Measurements from ENCODE around the gene SLC35B1.

Gene SLC35B1

DNA sequence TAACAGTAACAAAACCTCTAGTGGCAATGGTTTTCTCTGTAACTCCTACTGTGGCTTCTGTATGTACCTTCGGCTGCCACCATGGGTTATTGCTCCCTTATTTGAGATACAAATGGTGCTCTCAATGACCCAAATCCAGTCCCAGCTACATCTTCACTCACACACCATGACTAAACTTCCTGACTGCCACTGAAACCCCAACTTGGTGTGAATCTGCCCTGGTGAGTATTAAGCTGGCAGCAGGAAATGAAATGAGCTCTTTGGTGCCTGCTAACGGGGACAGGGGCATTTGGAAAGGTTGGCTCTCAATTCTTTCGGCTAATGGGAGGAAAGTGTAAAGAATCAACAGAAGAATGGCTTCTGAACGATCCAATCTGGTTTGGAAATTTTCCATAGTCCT, 7.5 kb upstream of the SLC35B1 start:
- TF ChIP-seq, protein P1, sequence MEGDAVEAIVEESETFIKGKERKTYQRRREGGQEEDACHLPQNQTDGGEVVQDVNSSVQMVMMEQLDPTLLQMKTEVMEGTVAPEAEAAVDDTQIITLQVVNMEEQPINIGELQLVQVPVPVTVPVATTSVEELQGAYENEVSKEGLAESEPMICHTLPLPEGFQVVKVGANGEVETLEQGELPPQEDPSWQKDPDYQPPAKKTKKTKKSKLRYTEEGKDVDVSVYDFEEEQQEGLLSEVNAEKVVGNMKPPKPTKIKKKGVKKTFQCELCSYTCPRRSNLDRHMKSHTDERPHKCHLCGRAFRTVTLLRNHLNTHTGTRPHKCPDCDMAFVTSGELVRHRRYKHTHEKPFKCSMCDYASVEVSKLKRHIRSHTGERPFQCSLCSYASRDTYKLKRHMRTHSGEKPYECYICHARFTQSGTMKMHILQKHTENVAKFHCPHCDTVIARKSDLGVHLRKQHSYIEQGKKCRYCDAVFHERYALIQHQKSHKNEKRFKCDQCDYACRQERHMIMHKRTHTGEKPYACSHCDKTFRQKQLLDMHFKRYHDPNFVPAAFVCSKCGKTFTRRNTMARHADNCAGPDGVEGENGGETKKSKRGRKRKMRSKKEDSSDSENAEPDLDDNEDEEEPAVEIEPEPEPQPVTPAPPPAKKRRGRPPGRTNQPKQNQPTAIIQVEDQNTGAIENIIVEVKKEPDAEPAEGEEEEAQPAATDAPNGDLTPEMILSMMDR (conservative IDR thresholded peaks at IDR 0.05; ENCODE audit: low read length): no peak
- no peak for DNase-seq (ENCODE audit: low read depth)
- H3K4me3 ChIP-seq (ENCODE audit: low read length): no peak overlapping the region

DNA sequence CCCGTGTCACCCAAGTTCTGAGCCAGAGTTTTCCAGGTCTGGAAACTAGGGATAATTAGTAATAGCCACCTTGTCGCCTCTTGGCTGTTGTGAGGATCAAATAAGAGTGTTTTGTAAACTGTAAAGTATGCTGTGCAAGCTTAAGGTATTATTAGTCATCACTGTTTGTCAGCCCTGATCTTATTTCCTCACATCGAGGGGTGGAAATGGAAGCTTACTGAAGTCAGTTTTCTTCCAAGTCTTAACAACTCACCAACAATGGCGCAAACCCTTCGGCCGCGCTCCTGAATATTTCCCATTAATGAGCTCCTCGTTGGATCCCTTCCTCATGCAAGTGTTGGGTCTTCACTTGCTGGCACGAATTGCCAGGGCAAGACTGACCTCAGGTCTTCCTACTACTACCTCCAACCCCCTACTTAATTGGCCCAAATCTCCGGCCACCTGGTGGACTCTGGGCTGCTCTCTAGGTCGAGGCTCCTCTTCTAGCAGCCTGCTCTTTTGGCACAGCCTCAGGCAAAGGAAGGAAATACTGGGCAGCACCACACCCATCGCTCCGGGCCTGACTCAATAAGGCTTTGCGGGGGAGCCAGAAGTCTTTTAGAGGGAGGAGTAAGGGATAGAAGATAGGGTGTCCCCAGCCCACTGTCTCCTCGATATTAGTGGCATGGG, 885 bp upstream of the SLC35B1 start:
- TF ChIP-seq, protein P1 (conservative IDR thresholded peaks at IDR 0.05; ENCODE audit: low read length): no peak
- DNase-seq (ENCODE audit: low read depth): no peak
- H3K4me3 ChIP-seq (ENCODE audit: low read length): peak overlapping the region; percentile 74

DNA sequence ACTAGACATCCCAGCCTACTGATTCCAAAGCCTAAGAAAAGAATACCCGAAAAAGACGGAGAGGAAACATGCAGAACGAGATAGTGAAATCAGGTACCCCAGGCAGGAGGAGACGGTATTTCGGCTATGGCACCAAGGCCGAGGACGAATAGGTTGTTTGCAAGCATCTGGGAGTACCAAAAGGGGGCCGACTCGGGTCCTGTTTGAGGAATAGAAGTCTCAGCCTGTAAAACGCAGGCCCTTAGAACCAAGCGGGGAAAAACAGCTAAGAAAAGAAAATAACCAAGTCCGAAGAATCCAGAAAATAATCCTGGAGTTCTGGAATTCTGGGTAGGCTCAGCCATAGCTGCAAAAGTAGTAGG, 537 bp downstream of the SLC35B1 start:
- TF ChIP-seq, protein P1 (conservative IDR thresholded peaks at IDR 0.05; ENCODE audit: low read length): no peak
- no peak for DNase-seq (ENCODE audit: low read depth)
- peak overlapping the region; percentile 92 for H3K4me3 ChIP-seq (ENCODE audit: low read length)

DNA sequence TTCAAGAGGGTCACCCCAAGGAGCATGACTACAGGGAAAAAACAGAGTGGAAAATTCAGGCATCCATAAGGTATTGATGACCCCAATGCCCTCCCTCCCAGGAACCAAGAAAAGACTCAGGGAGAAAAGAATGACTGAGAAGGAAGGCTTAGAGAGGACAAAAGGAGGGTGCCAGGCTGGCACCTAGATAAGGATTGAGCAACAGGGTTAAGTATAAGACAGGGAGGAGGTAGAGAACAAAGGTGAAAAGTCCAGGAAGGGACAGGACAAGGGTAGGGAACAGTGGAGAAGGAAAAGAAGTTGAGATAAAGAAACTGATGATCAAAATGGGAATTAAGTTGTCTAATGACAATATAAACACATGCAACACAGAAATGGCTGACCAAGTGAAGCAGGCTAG, 2.5 kb downstream of the SLC35B1 start:
- DNase-seq (ENCODE audit: low read depth): no peak
- TF ChIP-seq, protein P1 (conservative IDR thresholded peaks at IDR 0.05; ENCODE audit: low read length): no peak
- no peak overlapping the region for H3K4me3 ChIP-seq (ENCODE audit: low read length)

DNA sequence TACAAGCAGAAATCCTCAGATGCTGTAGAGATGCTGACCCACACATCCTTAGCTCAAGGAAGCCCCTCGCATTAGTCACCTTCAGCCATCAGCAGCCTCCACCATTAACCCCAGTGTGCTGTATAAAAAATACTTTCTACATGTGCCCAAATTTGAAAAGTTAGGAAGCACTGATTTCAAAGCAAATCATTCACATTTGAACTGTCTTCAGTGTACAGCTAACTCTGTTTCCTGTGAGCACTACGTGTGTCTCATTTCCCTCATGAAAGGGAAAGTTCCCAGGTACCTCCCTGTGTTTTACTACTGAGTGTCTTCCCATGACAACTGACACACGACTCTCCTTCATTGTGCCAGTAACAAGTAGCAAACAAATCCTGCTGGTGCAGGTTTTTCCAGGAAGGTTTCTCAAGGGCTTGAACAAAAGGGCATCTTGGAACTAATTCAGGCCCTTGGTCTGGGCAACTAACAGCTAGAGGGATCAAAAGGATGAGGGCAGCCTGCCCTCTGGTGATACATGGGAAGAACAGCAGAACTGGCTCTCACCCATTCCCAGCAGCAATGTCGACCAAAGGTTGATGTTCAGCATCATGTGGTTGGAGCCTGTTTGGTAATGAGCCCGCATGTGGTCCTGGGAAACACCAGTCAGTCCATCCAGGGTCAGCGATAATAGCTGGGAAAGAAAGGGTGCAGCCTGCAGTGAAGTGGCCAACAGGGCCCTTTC, 4.0 kb downstream of the SLC35B1 start:
- TF ChIP-seq, protein P1 (conservative IDR thresholded peaks at IDR 0.05; ENCODE audit: low read length): peak; percentile 50
- DNase-seq (ENCODE audit: low read depth): peak; percentile 49
- H3K4me3 ChIP-seq (ENCODE audit: low read length): no peak overlapping the region

DNA sequence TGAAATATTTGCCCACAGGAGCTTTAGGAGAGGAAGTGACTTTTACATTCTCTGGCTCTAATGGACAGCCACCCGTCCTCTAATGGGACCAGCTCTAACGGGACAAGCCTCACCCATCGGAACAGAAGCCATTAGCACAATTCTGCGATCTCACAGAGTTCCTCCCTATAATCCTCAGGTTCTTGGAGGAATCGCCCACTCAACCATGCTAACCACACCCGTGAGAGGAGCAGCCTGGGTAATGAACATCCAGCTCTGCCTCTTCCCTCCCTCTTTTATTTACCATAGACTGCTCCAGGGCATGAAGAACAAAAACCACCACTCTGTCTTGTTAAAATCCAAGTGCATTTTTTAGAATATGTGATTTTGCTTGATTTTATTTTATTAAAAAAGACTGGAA, 6.8 kb downstream of the SLC35B1 start:
- no peak overlapping the region for H3K4me3 ChIP-seq (ENCODE audit: low read length)
- TF ChIP-seq, protein P1 (conservative IDR thresholded peaks at IDR 0.05; ENCODE audit: low read length): no peak
- no peak for DNase-seq (ENCODE audit: low read depth)

DNA sequence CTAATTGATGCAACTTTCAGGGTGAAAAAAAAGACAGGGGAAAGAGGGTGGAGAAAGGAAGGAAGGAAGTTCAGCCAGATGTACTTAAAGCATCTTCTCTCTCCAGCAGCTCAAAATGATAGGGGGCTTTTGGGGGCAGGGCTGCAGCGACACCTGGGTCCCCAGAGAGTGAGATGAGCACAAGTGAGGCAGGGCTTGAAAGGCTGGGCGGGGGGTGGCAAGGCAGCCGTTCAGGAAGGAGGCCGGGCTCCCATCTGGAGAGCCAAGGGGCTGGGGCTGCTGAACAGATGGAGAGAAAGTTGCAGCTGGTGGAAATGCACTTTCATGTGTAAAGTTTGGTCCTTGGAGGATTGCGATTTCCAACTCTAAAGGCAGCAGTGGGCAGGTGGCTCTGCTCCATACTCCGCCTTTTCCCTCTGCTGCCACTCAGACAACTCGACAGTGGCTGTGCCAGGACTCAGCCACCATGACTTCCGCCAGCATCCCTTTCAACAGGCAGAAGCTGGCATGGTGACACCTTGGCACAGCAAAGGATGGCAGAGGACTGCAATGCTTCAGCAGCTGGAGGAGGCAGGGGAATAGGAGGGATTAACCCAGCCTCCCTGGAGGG, 7.7 kb downstream of the SLC35B1 start:
- no peak overlapping the region for H3K4me3 ChIP-seq (ENCODE audit: low read length)

More for the DNA sequence above, 7.7 kb downstream of the SLC35B1 start:
- TF ChIP-seq, protein P1 (conservative IDR thresholded peaks at IDR 0.05; ENCODE audit: low read length): no peak
- DNase-seq (ENCODE audit: low read depth): no peak
